ENCODE results near the gene ONECUT3.

ONECUT3 gene

GRCh38 chr19:1780272-1780958 is 27.1 kb downstream of the ONECUT3 start:
- Histone ChIP-seq H3K27ac (ENCODE audit: low read depth in 2 of 2, low read length in 2 of 2) (no peak overlapping the region), H3K4me3 (ENCODE audit: low read length in 2 of 2) (no peak overlapping the region), H3K9me3 (ENCODE audit: control insufficient read depth in 2 of 2, low read length in 2 of 2) (peaks cover 0 to 7% of the 10 kb centered on the region in 2 donors), H3K27me3 (ENCODE audit: control insufficient read depth in 2 of 2, insufficient read depth in 2 of 2, low read length in 2 of 2) (peaks cover 31 to 33% of the 10 kb centered on the region in 2 donors), H3K36me3 (ENCODE audit: control insufficient read depth in 2 of 2, insufficient read depth in 2 of 2, low read length in 2 of 2) (no peaks in the 10 kb centered on the region), H3K4me1 (ENCODE audit: control insufficient read depth in 2 of 2, insufficient read depth in 2 of 2, low read length in 2 of 2) (no peaks in the 10 kb centered on the region), H3K9ac (ENCODE audit: low read depth in 1 of 2, low read length in 2 of 2) (no peak overlapping the region)

DNA sequence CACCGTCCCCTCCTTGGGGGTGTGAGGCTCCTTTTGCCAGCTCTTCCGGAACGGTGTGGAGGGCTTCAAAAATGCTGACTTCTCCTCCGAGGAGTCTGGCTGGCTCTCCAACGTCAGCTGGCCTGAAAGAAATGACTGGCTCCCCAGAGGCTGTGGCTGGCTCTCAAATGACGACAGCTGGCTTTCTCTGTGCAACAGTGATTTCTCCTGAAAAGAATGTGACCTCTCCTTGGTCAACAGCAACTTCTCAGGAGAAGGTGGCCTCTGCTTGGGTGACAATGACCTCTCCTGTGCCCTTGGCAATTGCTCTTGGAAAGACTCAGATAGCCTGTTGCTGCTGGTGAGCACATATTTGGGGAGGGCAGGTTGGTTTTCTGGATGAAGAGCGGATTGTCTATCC is 29.2 kb downstream of the ONECUT3 start:
- H3K27ac ChIP-seq (ENCODE audit: low read depth in 2 of 2, low read length in 2 of 2), result no peak overlapping the region
- no peaks in the 10 kb centered on the region for H3K4me1 ChIP-seq (ENCODE audit: control insufficient read depth in 2 of 2, insufficient read depth in 2 of 2, low read length in 2 of 2)
- H3K9me3 ChIP-seq (ENCODE audit: control insufficient read depth in 2 of 2, low read length in 2 of 2), result peaks cover 0 to 7% of the 10 kb centered on the region in 2 donors
- peaks cover 17 to 19% of the 10 kb centered on the region in 2 donors for H3K27me3 ChIP-seq (ENCODE audit: control insufficient read depth in 2 of 2, insufficient read depth in 2 of 2, low read length in 2 of 2)
- no peak overlapping the region for H3K4me3 ChIP-seq (ENCODE audit: low read length in 2 of 2)
- no peak overlapping the region for H3K9ac ChIP-seq (ENCODE audit: low read depth in 1 of 2, low read length in 2 of 2)
- no peaks in the 10 kb centered on the region for H3K36me3 ChIP-seq (ENCODE audit: control insufficient read depth in 2 of 2, insufficient read depth in 2 of 2, low read length in 2 of 2)

- Histone ChIP-seq H3K27ac (ENCODE audit: low read depth in 2 of 2, low read length in 2 of 2) (no peak overlapping the region), H3K4me3 (ENCODE audit: low read length in 2 of 2) (no peak overlapping the region), H3K4me1 (ENCODE audit: control insufficient read depth in 2 of 2, insufficient read depth in 2 of 2, low read length in 2 of 2) (no peaks in the 10 kb centered on the region), H3K9ac (ENCODE audit: low read depth in 1 of 2, low read length in 2 of 2) (no peak overlapping the region), H3K9me3 (ENCODE audit: control insufficient read depth in 2 of 2, low read length in 2 of 2) (peaks cover 0 to 7% of the 10 kb centered on the region in 2 donors), H3K36me3 (ENCODE audit: control insufficient read depth in 2 of 2, insufficient read depth in 2 of 2, low read length in 2 of 2) (no peaks in the 10 kb centered on the region), H3K27me3 (ENCODE audit: control insufficient read depth in 2 of 2, insufficient read depth in 2 of 2, low read length in 2 of 2) (peaks cover 14 to 19% of the 10 kb centered on the region in 2 donors)
Measured at GRCh38 chr19:1783354-1783753, 30.0 kb downstream of the ONECUT3 start.

GRCh38 chr19:1783874-1784273 is 30.6 kb downstream of the ONECUT3 start:
- Histone ChIP-seq H3K27me3 (ENCODE audit: control insufficient read depth in 2 of 2, insufficient read depth in 2 of 2, low read length in 2 of 2) (peaks cover 13 to 19% of the 10 kb centered on the region in 2 donors), H3K9ac (ENCODE audit: low read depth in 1 of 2, low read length in 2 of 2) (no peak overlapping the region), H3K9me3 (ENCODE audit: control insufficient read depth in 2 of 2, low read length in 2 of 2) (peaks cover 0 to 7% of the 10 kb centered on the region in 2 donors), H3K4me3 (ENCODE audit: low read length in 2 of 2) (no peak overlapping the region), H3K36me3 (ENCODE audit: control insufficient read depth in 2 of 2, insufficient read depth in 2 of 2, low read length in 2 of 2) (no peaks in the 10 kb centered on the region), H3K27ac (ENCODE audit: low read depth in 2 of 2, low read length in 2 of 2) (no peak overlapping the region), H3K4me1 (ENCODE audit: control insufficient read depth in 2 of 2, insufficient read depth in 2 of 2, low read length in 2 of 2) (no peaks in the 10 kb centered on the region)

DNA sequence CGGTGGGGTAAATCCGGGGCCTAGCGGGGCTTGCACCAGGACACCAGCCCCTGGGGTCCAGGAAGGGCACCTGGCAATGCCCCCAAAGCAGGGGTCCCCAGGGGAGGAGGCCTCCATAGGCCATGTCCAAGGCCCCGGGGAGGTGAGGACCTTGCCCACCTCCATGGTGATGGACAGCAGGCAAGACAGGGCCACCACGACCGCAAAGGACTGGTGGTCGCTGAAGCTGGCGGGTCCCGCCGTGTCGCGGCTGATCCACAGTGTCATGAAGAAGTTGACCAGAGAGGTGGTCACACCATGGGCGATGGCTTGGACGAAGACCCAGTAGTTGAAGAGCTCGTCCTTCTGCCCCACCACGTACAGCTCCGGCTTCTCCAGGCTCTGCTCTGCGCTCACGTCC is 32.0 kb downstream of the ONECUT3 start:
- no peaks in the 10 kb centered on the region for H3K4me1 ChIP-seq (ENCODE audit: control insufficient read depth in 2 of 2, insufficient read depth in 2 of 2, low read length in 2 of 2)
- no peak overlapping the region for H3K9ac ChIP-seq (ENCODE audit: low read depth in 1 of 2, low read length in 2 of 2)
- H3K27me3 ChIP-seq (ENCODE audit: control insufficient read depth in 2 of 2, insufficient read depth in 2 of 2, low read length in 2 of 2), result peaks cover 4 to 12% of the 10 kb centered on the region in 2 donors

DNA sequence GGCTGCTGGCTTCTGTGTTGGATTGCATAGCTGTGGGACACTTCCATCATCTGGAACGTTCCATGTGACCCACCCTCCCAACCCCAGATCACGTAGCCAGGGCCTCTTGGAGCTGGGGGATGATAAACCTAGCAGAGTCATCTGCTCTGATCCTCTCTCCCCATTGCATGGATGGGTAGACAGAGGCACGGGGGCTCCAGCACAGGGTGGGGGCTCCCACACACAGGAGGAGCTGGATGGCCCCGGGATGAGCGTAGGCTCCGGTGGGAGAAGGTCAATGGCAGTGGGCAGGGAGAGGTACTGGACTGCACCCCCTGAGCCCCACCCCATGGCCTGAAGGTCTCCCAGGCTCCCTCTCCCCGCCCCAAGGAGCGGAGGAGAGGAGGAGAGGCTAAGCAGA is 33.4 kb downstream of the ONECUT3 start:
- H3K9ac ChIP-seq (ENCODE audit: low read depth in 1 of 2, low read length in 2 of 2), result no peak overlapping the region
- no peaks in the 10 kb centered on the region for H3K36me3 ChIP-seq (ENCODE audit: control insufficient read depth in 2 of 2, insufficient read depth in 2 of 2, low read length in 2 of 2)
- no peak overlapping the region for H3K4me3 ChIP-seq (ENCODE audit: low read length in 2 of 2)
- no peak overlapping the region for H3K27ac ChIP-seq (ENCODE audit: low read depth in 2 of 2, low read length in 2 of 2)
- H3K4me1 ChIP-seq (ENCODE audit: control insufficient read depth in 2 of 2, insufficient read depth in 2 of 2, low read length in 2 of 2), result no peaks in the 10 kb centered on the region
- H3K9me3 ChIP-seq (ENCODE audit: control insufficient read depth in 2 of 2, low read length in 2 of 2), result peaks cover 0 to 5% of the 10 kb centered on the region in 2 donors
- peaks cover 0 to 7% of the 10 kb centered on the region in 2 donors for H3K27me3 ChIP-seq (ENCODE audit: control insufficient read depth in 2 of 2, insufficient read depth in 2 of 2, low read length in 2 of 2)

More for the DNA sequence above, 32.0 kb downstream of the ONECUT3 start:
- Histone ChIP-seq H3K4me3 (ENCODE audit: low read length in 2 of 2) (no peak overlapping the region), H3K9me3 (ENCODE audit: control insufficient read depth in 2 of 2, low read length in 2 of 2) (peaks cover 0 to 7% of the 10 kb centered on the region in 2 donors), H3K27ac (ENCODE audit: low read depth in 2 of 2, low read length in 2 of 2) (no peak overlapping the region), H3K36me3 (ENCODE audit: control insufficient read depth in 2 of 2, insufficient read depth in 2 of 2, low read length in 2 of 2) (no peaks in the 10 kb centered on the region)

DNA sequence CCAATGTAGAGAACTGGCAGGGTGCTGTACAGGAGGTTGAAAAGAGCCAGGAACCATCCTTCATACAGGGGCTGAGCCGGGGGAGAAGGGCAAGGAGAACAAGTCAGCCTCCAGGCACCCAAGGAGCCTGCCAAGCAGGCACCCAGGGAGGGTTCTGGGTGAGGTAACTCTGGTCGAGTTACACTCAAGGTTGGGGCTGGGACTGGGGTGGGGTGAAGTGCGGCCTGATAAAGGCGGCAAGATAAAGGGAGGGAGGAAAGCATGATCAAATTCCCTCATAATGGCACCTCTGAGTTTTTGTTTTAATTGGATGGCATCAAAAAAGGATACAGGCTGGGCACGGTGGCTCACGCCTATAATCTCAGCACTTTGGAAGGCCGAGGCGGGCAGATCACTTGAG is 33.8 kb downstream of the ONECUT3 start:
- Histone ChIP-seq H3K4me3 (ENCODE audit: low read length in 2 of 2) (no peak overlapping the region), H3K4me1 (ENCODE audit: control insufficient read depth in 2 of 2, insufficient read depth in 2 of 2, low read length in 2 of 2) (no peaks in the 10 kb centered on the region), H3K9me3 (ENCODE audit: control insufficient read depth in 2 of 2, low read length in 2 of 2) (peaks cover 0 to under 1% of the 10 kb centered on the region in 2 donors), H3K9ac (ENCODE audit: low read depth in 1 of 2, low read length in 2 of 2) (no peak overlapping the region), H3K27me3 (ENCODE audit: control insufficient read depth in 2 of 2, insufficient read depth in 2 of 2, low read length in 2 of 2) (peaks cover 0 to 6% of the 10 kb centered on the region in 2 donors), H3K27ac (ENCODE audit: low read depth in 2 of 2, low read length in 2 of 2) (no peak overlapping the region), H3K36me3 (ENCODE audit: control insufficient read depth in 2 of 2, insufficient read depth in 2 of 2, low read length in 2 of 2) (no peaks in the 10 kb centered on the region)

- H3K36me3 ChIP-seq (ENCODE audit: control insufficient read depth in 2 of 2, insufficient read depth in 2 of 2, low read length in 2 of 2), result no peaks in the 10 kb centered on the region
- H3K9me3 ChIP-seq (ENCODE audit: control insufficient read depth in 2 of 2, low read length in 2 of 2), result no peaks in the 10 kb centered on the region
- no peak overlapping the region for H3K9ac ChIP-seq (ENCODE audit: low read depth in 1 of 2, low read length in 2 of 2)
- no peaks in the 10 kb centered on the region for H3K27me3 ChIP-seq (ENCODE audit: control insufficient read depth in 2 of 2, insufficient read depth in 2 of 2, low read length in 2 of 2)
- H3K4me3 ChIP-seq (ENCODE audit: low read length in 2 of 2), result no peak overlapping the region
- peaks cover 0 to under 1% of the 10 kb centered on the region in 2 donors for H3K4me1 ChIP-seq (ENCODE audit: control insufficient read depth in 2 of 2, insufficient read depth in 2 of 2, low read length in 2 of 2)
- H3K27ac ChIP-seq (ENCODE audit: low read depth in 2 of 2, low read length in 2 of 2), result no peak overlapping the region
Measured at GRCh38 chr19:1789261-1790041, 36.1 kb downstream of the ONECUT3 start.

GRCh38 chr19:1790054-1790792 is 36.9 kb downstream of the ONECUT3 start:
- no peaks in the 10 kb centered on the region for H3K36me3 ChIP-seq (ENCODE audit: control insufficient read depth in 2 of 2, insufficient read depth in 2 of 2, low read length in 2 of 2)
- no peaks in the 10 kb centered on the region for H3K9me3 ChIP-seq (ENCODE audit: control insufficient read depth in 2 of 2, low read length in 2 of 2)
- peaks cover 0 to 3% of the 10 kb centered on the region in 2 donors for H3K4me1 ChIP-seq (ENCODE audit: control insufficient read depth in 2 of 2, insufficient read depth in 2 of 2, low read length in 2 of 2)
- no peak overlapping the region for H3K9ac ChIP-seq (ENCODE audit: low read depth in 1 of 2, low read length in 2 of 2)
- H3K27ac ChIP-seq (ENCODE audit: low read depth in 2 of 2, low read length in 2 of 2), result no peak overlapping the region
- no peaks in the 10 kb centered on the region for H3K27me3 ChIP-seq (ENCODE audit: control insufficient read depth in 2 of 2, insufficient read depth in 2 of 2, low read length in 2 of 2)
- no peak overlapping the region for H3K4me3 ChIP-seq (ENCODE audit: low read length in 2 of 2)

GRCh38 chr19:1791879-1792278 is 38.6 kb downstream of the ONECUT3 start:
- Histone ChIP-seq H3K4me3 (ENCODE audit: low read length in 2 of 2) (no peak overlapping the region), H3K27ac (ENCODE audit: low read depth in 2 of 2, low read length in 2 of 2) (no peak overlapping the region), H3K36me3 (ENCODE audit: control insufficient read depth in 2 of 2, insufficient read depth in 2 of 2, low read length in 2 of 2) (no peaks in the 10 kb centered on the region), H3K4me1 (ENCODE audit: control insufficient read depth in 2 of 2, insufficient read depth in 2 of 2, low read length in 2 of 2) (peaks cover 3 to 4% of the 10 kb centered on the region in 2 donors), H3K9ac (ENCODE audit: low read depth in 1 of 2, low read length in 2 of 2) (no peak overlapping the region), H3K27me3 (ENCODE audit: control insufficient read depth in 2 of 2, insufficient read depth in 2 of 2, low read length in 2 of 2) (peaks cover 0 to 4% of the 10 kb centered on the region in 2 donors), H3K9me3 (ENCODE audit: control insufficient read depth in 2 of 2, low read length in 2 of 2) (no peaks in the 10 kb centered on the region)
